Keratinocyte (primary cell): ENCODE data around the gene CHAC1.

Experiments
- EZH2 ChIP-seq: IDR thresholded peaks from one replicate; pipeline ENCODE4 v1.6.1; 2012; ENCODE audit warnings: inconsistent platforms, mild to moderate bottlenecking, low read length, moderate library complexity
- TF ChIP-seq, protein P1 (sequence below), 3 experiments: IDR thresholded peaks in 1 of 3; conservative IDR thresholded peaks in 1 of 3; optimal IDR thresholded peaks in 1 of 3; 2 replicates in 2 of 3; 3 replicates in 1 of 3; pipeline versions ENCODE3 to v1.5.1; 2011; ENCODE audit warnings: low read length in 3 of 3, mild to moderate bottlenecking in 3 of 3, moderate library complexity in 2 of 3, control low read depth in 1 of 3, inconsistent platforms in 1 of 3; ENCODE audit not compliant: insufficient read depth in 2 of 3; ENCODE audit errors: extremely low read depth in 1 of 3

DNA sequence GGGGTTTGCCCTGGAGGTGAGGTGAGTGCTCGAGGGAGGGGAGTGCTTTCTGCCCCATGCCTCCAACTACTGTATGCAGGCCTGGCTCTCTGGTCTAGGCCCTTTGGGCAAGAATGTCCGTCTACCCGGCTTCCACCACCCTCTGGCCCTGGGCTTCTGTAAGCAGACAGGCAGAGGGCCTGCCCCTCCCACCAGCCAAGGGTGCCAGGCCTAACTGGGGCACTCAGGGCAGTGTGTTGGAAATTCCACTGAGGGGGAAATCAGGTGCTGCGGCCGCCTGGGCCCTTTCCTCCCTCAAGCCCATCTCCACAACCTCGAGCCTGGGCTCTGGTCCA lies 14.8 kb upstream of the CHAC1 start:
- TF ChIP-seq, protein P1, sequence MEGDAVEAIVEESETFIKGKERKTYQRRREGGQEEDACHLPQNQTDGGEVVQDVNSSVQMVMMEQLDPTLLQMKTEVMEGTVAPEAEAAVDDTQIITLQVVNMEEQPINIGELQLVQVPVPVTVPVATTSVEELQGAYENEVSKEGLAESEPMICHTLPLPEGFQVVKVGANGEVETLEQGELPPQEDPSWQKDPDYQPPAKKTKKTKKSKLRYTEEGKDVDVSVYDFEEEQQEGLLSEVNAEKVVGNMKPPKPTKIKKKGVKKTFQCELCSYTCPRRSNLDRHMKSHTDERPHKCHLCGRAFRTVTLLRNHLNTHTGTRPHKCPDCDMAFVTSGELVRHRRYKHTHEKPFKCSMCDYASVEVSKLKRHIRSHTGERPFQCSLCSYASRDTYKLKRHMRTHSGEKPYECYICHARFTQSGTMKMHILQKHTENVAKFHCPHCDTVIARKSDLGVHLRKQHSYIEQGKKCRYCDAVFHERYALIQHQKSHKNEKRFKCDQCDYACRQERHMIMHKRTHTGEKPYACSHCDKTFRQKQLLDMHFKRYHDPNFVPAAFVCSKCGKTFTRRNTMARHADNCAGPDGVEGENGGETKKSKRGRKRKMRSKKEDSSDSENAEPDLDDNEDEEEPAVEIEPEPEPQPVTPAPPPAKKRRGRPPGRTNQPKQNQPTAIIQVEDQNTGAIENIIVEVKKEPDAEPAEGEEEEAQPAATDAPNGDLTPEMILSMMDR (optimal IDR thresholded peaks at IDR 0.05 in 1 of 3, IDR thresholded peaks at IDR 0.05 in 1 of 3, conservative IDR thresholded peaks at IDR 0.05 in 1 of 3; ENCODE audit: extremely low read depth in 1 of 3, insufficient read depth in 2 of 3, low read length in 3 of 3) = no peak
- TF ChIP-seq EZH2 = no peak
